ENCODE measurements around the gene PRKAA2. TPM values are rescaled to one million over a fixed set of nuclear protein-coding genes. Genes with fewer than 3 reads are reported as not detected.
A peak's percentile ranks its signal among the peaks of the same experiment; 100 is the strongest.
"Not testable (repeated sequence)": the region's sequence is repeated elsewhere in the genome, so short reads cannot be mapped to it uniquely, and the experiment has no call there.

PRKAA2 gene
- 0.83 and 0.92 TPM in 2 replicates for total RNA-seq (2014; rRNA removed)
- 0.34 TPM for polyA plus RNA-seq (2012)

GRCh38 chr1:56644919-56645676 is at the start of gene PRKAA2:
Gene PRKAA2, plus strand, starts transcription at chr1:56645314. Its CDS starts 74 bp downstream, at chr1:56645388.
- DNase-seq (ENCODE audit: low read depth), result no peak

- DNase-seq (ENCODE audit: low read depth), result not testable (repeated sequence)
These were observed 49.5 kb upstream of the PRKAA2 start for GRCh38 chr1:56595397-56596191.

DNA sequence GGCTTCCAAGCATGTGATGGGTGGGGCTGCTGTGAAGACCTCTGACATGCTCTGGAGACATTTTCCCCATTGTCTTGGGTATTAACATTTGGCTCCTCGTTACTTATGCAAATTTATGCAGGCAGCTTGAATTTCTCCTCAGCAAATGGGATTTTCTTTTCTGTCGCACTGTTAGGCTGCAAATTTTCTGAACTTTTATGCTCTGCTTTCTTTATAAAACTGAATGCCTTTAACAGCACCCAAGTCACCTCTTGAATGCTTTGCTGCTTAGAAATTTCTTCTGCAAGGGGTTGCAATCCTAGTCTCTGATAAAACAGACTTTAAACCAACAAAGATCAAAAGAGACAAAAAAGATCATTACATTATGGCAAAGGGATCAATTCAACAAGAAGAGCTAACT is 35.0 kb upstream of the PRKAA2 start:
- DNase-seq (ENCODE audit: low read depth), result not testable (repeated sequence)

DNA sequence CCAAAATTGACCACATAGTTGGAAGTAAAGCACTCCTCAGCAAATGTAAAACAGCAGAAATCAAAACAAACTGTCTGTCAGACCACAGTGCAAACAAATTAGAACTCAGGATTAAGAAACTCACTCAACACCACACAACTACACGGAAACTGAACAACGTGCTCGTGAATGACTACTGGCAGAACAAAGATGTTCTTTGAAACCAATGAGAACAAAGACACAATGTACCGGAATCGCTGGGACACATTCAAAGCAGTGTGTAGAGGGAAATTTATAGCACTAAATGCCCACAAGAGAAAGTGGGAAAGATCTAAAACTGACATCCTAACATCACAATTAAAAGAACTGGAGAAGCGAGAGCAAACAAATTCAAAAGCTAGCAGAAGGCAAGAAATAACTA is 34.3 kb upstream of the PRKAA2 start:
- DNase-seq (ENCODE audit: low read depth), result not testable (repeated sequence)

DNA sequence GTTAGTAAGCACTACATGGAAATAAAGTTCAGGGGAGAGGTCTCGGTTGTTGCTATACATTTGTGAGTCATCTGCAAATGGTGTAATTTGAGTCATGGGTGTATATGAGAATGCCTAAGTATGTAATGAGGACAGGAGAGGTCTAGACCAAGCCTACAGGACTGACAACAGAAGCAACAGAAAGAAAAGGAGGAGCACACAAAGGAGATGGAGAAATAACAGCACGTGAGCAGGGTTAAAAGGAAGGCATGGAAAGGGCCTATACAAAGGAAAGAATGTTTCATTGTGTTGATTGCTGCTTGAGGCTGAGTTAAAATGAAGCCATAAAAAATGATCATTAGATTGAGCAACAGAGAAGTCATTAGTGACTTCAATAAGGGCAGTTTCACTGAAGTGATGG is 28.0 kb upstream of the PRKAA2 start:
- DNase-seq (ENCODE audit: low read depth), result no peak

- DNase-seq (ENCODE audit: low read depth), result no peak
These were observed 19.2 kb upstream of the PRKAA2 start for GRCh38 chr1:56625819-56626440.

- peak; percentile 32 for DNase-seq (ENCODE audit: low read depth)
These were observed 18.6 kb upstream of the PRKAA2 start for GRCh38 chr1:56626546-56626945.

DNA sequence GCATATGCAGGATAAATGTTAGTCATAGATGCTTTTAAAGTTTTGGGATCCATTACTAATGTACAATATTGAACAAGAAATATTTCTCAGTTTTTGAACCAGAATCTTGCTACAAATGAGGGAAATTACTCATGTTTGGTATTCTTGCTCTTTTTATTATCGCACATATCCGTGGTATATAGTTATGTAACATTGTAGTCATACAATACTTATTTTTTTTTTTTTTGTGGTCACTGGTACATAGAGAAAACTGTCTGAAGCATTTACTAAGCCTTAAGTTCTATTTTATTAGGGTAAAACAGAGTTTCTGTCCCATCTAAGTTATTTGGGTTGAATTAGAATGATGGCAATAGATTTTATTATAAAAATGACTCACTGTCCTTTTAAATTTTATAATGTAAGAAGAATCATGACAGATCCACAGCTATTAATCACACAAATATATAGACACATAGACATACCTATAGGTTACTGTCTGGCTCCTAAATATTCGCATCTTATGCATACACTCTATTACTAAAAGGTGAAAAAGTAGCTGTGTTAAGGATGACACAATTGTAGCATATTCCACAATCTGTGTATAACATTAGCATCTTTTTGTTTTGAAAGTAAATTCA is 18.0 kb upstream of the PRKAA2 start:
- peak; percentile 22 for DNase-seq (ENCODE audit: low read depth)

DNA sequence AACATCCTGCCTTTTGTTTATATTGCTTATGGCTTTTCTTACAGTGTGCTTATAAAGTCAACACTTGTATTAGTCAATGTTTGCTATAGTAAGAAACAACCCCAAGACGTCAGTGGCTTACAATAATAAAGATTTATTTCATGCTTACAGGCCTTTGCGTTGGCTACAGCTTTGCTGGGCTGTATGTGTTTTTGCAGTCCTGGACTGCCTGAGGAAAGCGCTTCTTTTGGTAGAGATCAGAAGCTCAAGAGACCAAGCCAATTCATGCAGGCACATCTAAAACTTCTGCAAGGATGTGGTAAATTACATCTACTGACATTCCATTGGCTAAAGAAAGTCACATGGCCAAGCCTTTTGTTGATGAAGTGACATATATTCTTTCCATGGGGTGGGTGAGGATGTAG is 17.5 kb upstream of the PRKAA2 start:
- DNase-seq (ENCODE audit: low read depth), result peak; percentile 12

DNA sequence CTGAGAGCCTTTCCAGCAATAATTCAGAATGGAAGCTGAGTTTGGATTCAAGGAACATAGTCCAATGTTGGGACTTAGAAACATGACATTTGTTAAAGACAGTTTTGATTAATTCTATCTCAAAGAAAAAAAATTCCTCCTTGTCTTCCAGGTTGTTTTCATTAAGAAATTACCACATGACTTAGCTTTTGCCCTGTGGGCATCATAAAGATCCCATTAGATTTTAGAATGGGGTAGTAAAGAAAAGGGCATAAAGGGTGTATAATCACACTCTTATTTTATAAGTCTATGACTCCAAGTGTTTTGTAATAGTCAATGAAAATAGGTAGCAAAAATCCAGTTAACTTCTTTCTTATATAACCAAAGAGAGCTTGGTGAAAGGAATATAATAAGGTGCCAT is 14.3 kb upstream of the PRKAA2 start:
- no peak for DNase-seq (ENCODE audit: low read depth)

- no peak for DNase-seq (ENCODE audit: low read depth)
These were observed 13.2 kb upstream of the PRKAA2 start for GRCh38 chr1:56631901-56632300.

GRCh38 chr1:56634981-56635380 is 10.1 kb upstream of the PRKAA2 start:
- DNase-seq (ENCODE audit: low read depth), result no peak

DNA sequence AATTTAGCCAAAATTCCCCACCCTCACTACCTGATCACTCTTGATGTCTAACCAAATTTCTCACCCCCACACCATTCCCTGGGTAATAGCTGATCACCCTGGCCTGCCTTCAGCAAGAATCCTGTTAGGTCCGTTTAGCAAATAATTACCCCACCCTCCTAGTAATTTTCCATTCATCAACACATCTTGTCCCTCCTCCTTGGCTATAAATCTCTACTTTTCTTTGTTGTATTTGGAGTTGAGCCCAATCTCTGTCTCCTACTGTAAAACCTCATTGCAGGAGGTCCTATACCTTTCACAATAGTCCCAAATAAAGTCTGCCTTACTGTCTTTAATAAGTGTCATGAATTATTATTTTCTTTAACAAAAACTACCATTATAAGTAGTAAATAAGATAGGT is 6.9 kb upstream of the PRKAA2 start:
- no peak for DNase-seq (ENCODE audit: low read depth)

DNA sequence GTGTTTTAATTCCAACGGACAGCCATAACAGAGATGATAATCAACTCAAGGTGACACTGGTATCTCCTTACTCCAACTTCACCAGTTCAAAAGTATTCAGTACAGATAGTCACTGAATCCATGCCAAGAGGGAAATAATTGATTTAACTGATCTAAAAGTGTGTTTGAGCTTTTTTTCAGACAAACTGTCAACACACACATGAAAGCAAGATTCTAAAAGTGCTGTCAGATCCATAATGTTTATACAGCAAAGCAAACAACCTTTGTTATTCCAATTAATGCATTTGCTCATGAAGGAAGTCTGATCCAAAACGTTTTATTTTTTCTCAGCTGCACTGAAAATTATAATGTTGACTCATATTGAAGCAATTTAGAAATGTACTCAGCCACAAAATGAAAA is 5.9 kb upstream of the PRKAA2 start:
- no peak for DNase-seq (ENCODE audit: low read depth)

DNA sequence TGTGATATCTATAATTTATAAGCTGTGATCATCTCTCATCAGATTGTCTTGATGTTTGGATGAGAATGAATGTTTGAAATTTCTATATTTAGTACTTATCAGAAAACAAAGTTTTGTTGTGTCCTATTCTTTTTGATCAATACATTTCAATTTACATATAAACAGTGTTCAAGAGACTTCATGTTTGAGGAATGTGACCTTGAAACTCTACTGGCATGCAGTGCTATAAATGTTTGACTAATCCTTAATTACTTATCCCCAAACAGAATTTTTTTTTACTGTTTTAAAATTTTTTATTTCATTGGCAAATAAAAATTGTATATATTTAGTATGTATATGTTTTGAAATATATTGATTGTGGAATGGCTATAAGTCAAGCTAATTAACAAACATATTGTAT is 1.5 kb upstream of the PRKAA2 start:
- DNase-seq (ENCODE audit: low read depth), result no peak

GRCh38 chr1:56644064-56644918 is 823 bp upstream of the PRKAA2 start:
- DNase-seq (ENCODE audit: low read depth), result no peak

GRCh38 chr1:56645677-56646305 is 677 bp downstream of the PRKAA2 start:
- DNase-seq (ENCODE audit: low read depth), result no peak

DNA sequence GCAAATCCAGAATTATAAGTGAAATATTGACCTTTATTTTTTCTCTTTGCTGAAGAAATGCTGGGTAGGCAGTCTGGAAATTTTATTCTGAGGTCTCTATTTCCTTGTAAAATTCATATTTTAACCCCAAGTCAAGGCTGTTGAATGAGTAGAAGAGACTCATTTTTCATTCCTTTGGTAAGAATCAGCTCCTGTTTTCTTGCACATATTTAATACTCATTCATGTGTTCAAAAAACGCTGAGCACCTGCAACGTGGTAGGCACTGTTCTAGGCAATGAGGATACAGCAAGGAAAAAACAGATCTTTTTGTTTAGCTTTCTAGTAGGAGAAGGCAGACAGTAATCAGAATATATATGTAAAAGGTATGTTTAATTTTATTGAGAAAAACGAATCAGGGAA is 1.5 kb downstream of the PRKAA2 start:
- no peak for DNase-seq (ENCODE audit: low read depth)

- DNase-seq (ENCODE audit: low read depth), result no peak
These were observed 2.0 kb downstream of the PRKAA2 start for GRCh38 chr1:56647106-56647505.

DNA sequence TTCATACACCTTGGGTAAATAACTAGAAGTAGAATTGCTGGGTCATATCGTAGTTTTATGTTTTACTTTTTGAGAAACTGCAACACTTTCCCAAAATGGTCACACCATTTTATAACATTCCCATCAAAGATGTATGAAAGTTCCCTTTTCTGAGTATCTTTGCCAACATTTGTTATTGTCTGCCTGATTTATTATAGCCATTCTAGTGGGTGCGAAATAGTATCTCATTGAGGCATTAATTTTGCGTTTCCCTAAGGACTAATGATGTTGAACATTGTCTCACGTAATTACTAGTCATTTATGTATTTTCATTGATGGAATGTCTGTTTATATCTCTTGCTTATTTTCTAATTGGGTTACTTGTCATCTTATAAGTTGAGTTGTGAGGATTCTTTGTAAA is 3.4 kb downstream of the PRKAA2 start:
- DNase-seq (ENCODE audit: low read depth), result no peak

Measured in LHCN-M2 (cell line).